Prostate gland (tissue), 2 donors: Measurements from ENCODE around the gene MPPE1. TPM values are rescaled to one million over a fixed set of nuclear protein-coding genes. Genes with fewer than 3 reads are reported as not detected.

Experiments used
- DNase-seq: peaks from one replicate; pipeline ENCODE4 v3.0.0-alpha.2; 2019; ENCODE audit warnings: low spot score
- H3K27ac ChIP-seq, 2 donors: fragments of 200-600 bp; sonication (generic); 2 replicates each; pipeline ENCODE4 v1.5.1; 2017 to 2019
- H3K27me3 ChIP-seq: fragments of 200-600 bp; sonication (generic); replicated peaks from 2 replicates; pipeline ENCODE4 v1.5.1; 2019; ENCODE audit not compliant: insufficient read depth
- H3K36me3 ChIP-seq, 2 donors: fragments of 200-600 bp; sonication (generic); 1 replicate in 1 of 2; 2 replicates in 1 of 2; pipeline versions ENCODE4 v1.5.1 to v1.8.1; 2017 to 2019
- H3K4me1 ChIP-seq: fragments of 200-600 bp; sonication (generic); replicated peaks from 2 replicates; pipeline ENCODE4 v1.5.1; 2019
- H3K4me3 ChIP-seq, 2 donors: fragments of 200-600 bp; sonication (generic); 2 replicates each; pipeline ENCODE4 v1.5.1; 2017 to 2019
- H3K9me3 ChIP-seq: fragments of 200-600 bp; sonication (generic); 2 replicates; pipeline ENCODE4 v1.5.1; 2017
- CTCF ChIP-seq, 4 experiments: fragments of 200-600 bp in 2 of 4; fragments of 450-650 bp in 2 of 4; sonication (generic) in 2 of 4; IDR thresholded peaks; 1 replicate in 3 of 4; 2 replicates in 1 of 4; pipeline ENCODE4 v1.5.1; 2016 to 2019; ENCODE audit warnings: antibody characterized with exemption in 4 of 4, mild to moderate bottlenecking in 2 of 4, moderate library complexity in 2 of 4
- POLR2A ChIP-seq: fragments of 450-650 bp; IDR thresholded peaks from one replicate; pipeline ENCODE4 v1.6.1; 2016; ENCODE audit warnings: antibody characterized with exemption, mild to moderate bottlenecking
- POLR2AphosphoS5 ChIP-seq: sonication (generic); formaldehyde crosslinking; IDR thresholded peaks from one replicate; pipeline ENCODE4 v1.6.1; 2017; ENCODE audit warnings: antibody characterized with exemption
- WGBS: methylation state at CpG from one replicate; pipeline ENCODE4 v1.1.5; 2018; 5-methylcytosine and 5-hydroxymethylcytosine counted together
- intact Hi-C: fragments of 100-400 bp; cut with DNase I; formaldehyde crosslinking; loops from one replicate; pipeline ENCODE4 v1.14.2; 2022
- total RNA-seq, 2 donors: library from RNA; depleted of rRNA; stranded (reverse); fragments of >200 nt; gene quantifications; one replicate each; pipeline ENCODE4 v1.1.0, GENCODE V29; 2016

Gene MPPE1
- total RNA-seq, 2 donors from 2014 or later, result 19.3 to 29.1 TPM

- Histone ChIP-seq H3K4me3 (no peak overlapping the region), H3K27ac (no peak overlapping the region), H3K4me1 (no peaks in the 10 kb centered on the region), H3K9me3 (no peaks in the 10 kb centered on the region), H3K27me3 (no peaks in the 10 kb centered on the region), H3K36me3 (no peaks in the 10 kb centered on the region)
- TF ChIP-seq CTCF (IDR thresholded peaks at IDR 0.05), result no peak
- 47% methylated on average over 6 of the region's 6 CpGs for WGBS
- intact Hi-C loops, result no loop called here
- no peak for DNase-seq
Observed at GRCh38 chr18:11840493-11840892, 67.6 kb downstream of the MPPE1 start.

GRCh38 chr18:11839556-11839955 is 68.6 kb downstream of the MPPE1 start:
- intact Hi-C loops, result no loop called here
- no peaks in the 10 kb centered on the region for H3K9me3 ChIP-seq
- no peaks in the 10 kb centered on the region for H3K36me3 ChIP-seq
- no peaks in the 10 kb centered on the region for H3K27me3 ChIP-seq
- no peaks in the 10 kb centered on the region for H3K4me1 ChIP-seq
- 86% methylated on average over 6 of the region's 6 CpGs for WGBS
- TF ChIP-seq POLR2A (no peak), POLR2AphosphoS5 (no peak), CTCF (IDR thresholded peaks at IDR 0.05) (no peak)
- no peak overlapping the region for H3K4me3 ChIP-seq
- H3K27ac ChIP-seq, result no peak overlapping the region
- no peak for DNase-seq

GRCh38 chr18:11834772-11835171 is 73.3 kb downstream of the MPPE1 start:
- Histone ChIP-seq H3K4me3 (no peak overlapping the region), H3K9me3 (no peaks in the 10 kb centered on the region), H3K27me3 (no peaks in the 10 kb centered on the region), H3K27ac (no peak overlapping the region), H3K36me3 (no peaks in the 10 kb centered on the region), H3K4me1 (no peaks in the 10 kb centered on the region)
- 73% methylated on average over 5 of the region's 5 CpGs for WGBS
- TF ChIP-seq CTCF (IDR thresholded peaks at IDR 0.05) (no peak), POLR2A (no peak), POLR2AphosphoS5 (no peak)
- intact Hi-C loops, result no loop called here
- DNase-seq, result no peak

Other genes starting within 250 kb of the MPPE1 start
- 10 to 100 TPM in 1 of 2 donors, 1 to 10 TPM in 1; 4.2 to 14.3 TPM for gene GNAL, start 219.1 kb downstream of the MPPE1 start, total RNA-seq
- 10 to 100 TPM; 42.8 to 50.0 TPM for gene CHMP1B, start 56.9 kb downstream of the MPPE1 start, total RNA-seq
- gene IMPA2, start 73.2 kb upstream of the MPPE1 start, total RNA-seq, result 10 to 100 TPM; 16.6 to 17.9 TPM
- gene ANKRD62, start 185.5 kb upstream of the MPPE1 start, total RNA-seq, result 1 to 10 TPM in 1 of 2 donors, not detected in 1; 4.3 TPM